ENCODE measurements around the gene BMS1.
"Not testable (repeated sequence)": the region's sequence is repeated elsewhere in the genome, so short reads cannot be mapped to it uniquely, and the experiment has no call there.

GRCh38 chr10:42828391-42828790 is 45.8 kb downstream of the BMS1 start:
- not testable (repeated sequence) for TF ChIP-seq ZHX2 (IDR thresholded peaks at IDR 0.05; ENCODE audit: low read depth); ZHX2 (CRISPR knock-in tag; IDR thresholded peaks at IDR 0.05; ENCODE audit: borderline replicate concordance); IRF2 (CRISPR knock-in tag; IDR thresholded peaks at IDR 0.05)
